ENCODE data around the gene SEMA5A. TPM values are rescaled to one million over a fixed set of nuclear protein-coding genes. Genes with fewer than 3 reads are reported as not detected.

SEMA5A gene
- polyA plus RNA-seq, 3 donors, result not detected

DNA sequence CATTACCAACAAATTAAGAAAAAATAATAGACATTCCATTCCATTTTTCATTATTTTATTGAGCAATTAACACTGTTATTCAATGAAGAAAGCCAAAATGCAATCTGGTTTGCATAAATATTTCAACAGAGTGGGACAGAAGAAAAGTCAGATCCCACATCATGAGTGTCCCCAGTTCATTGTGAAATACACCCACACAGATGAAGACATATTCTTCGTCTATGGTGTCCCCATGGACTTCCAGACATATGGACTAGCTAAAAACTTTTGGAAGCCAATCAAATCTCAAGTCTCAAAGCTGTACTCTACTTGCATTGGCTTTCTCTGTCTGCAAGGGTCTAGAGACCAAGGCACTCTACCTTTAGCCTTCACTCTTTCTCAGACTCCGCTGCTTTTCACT lies 194.3 kb downstream of the SEMA5A start:
- H3K36me3 ChIP-seq (replicated peaks in 1 of 2; ENCODE audit: control insufficient read depth in 1 of 2, insufficient read depth in 2 of 2, low read length in 2 of 2), result no peaks in the 10 kb centered on the region
- intact Hi-C loops (cut with micrococcal nuclease), result no loop called here
- H3K9ac ChIP-seq (ENCODE audit: insufficient read depth, low read length, poor library complexity, severe bottlenecking), result no peak overlapping the region
- TF ChIP-seq CTCF (IDR thresholded peaks at IDR 0.05), result no peak
- WGBS (ENCODE audit: insufficient coverage), result 94% methylated on average over 2 of the region's 2 CpGs
- no peaks in the 10 kb centered on the region for H3K27me3 ChIP-seq (ENCODE audit: control insufficient read depth in 2 of 2, insufficient read depth in 2 of 2, low read length in 2 of 2)
- no peak for DNase-seq
- H3K4me2 ChIP-seq (replicated peaks; ENCODE audit: extremely low read depth, low read length, poor library complexity, severe bottlenecking), result no peak overlapping the region
- peaks cover 0 to 4% (median 2%) of the 10 kb centered on the region in 7 donors for H3K9me3 Mint-ChIP-seq
- H4K20me1 ChIP-seq (ENCODE audit: insufficient read depth, low read length), result no peaks in the 10 kb centered on the region
- H3K9me3 ChIP-seq (replicated peaks in 1 of 2; ENCODE audit: control insufficient read depth in 1 of 2, insufficient read depth in 1 of 2, low read length in 2 of 2), result no peaks in the 10 kb centered on the region
- peaks cover 0 to 3% (median 2%) of the 10 kb centered on the region in 3 donors for H3K27me3 Mint-ChIP-seq (ENCODE audit: low read depth in 3 of 3)
- no peaks in the 10 kb centered on the region for H3K4me1 Mint-ChIP-seq
- no peak overlapping the region for H3K4me3 ChIP-seq (replicated peaks in 1 of 3; ENCODE audit: low read depth in 2 of 3, low read length in 3 of 3)
- no peaks in the 10 kb centered on the region for H3K79me2 ChIP-seq (ENCODE audit: insufficient read depth, low read length)
- no peak overlapping the region for H2AFZ ChIP-seq (ENCODE audit: insufficient read depth, low read depth, low read length, poor library complexity, severe bottlenecking)
- H3K27ac Mint-ChIP-seq, result no peak overlapping the region
- no peak overlapping the region for H3K4me3 Mint-ChIP-seq
- no peaks in the 10 kb centered on the region for H3K4me1 ChIP-seq (ENCODE audit: control insufficient read depth in 1 of 2, insufficient read depth in 2 of 2, low read length in 2 of 2)
- H3K36me3 Mint-ChIP-seq, result no peaks in the 10 kb centered on the region
- no peak overlapping the region for H3K27ac ChIP-seq (ENCODE audit: low read depth in 1 of 2, low read length in 2 of 2)

DNA sequence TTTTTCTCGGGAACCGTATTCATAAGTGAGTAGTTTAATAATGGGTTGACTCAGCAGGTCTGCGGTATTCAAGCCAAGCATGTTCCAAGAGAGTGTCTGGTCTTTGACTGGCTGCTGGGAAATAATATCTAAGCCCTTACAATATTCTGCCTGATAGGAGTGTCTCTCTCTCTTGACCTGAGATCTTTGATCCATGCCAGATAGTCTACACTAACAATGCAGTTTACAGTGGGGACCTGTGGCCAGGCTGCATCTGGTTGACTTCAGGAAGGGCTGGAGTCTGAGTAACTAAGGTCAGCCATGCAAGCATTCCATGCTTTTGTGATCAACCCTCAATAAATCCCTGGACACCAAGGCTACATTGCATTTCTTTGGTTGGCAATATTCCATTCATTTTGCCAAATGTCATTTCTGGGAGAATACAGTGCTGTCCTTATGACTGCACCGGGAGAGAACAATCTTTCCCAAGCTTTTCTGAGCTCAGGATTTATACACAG lies 195.5 kb downstream of the SEMA5A start:
- Mint-ChIP-seq H3K4me3 (no peak overlapping the region), H3K36me3 (no peaks in the 10 kb centered on the region), H3K9me3 (peaks cover 0 to 8% (median 4%) of the 10 kb centered on the region in 7 donors), H3K27me3 (ENCODE audit: low read depth in 3 of 3) (peaks cover 0 to 3% (median 2%) of the 10 kb centered on the region in 3 donors), H3K27ac (no peak overlapping the region), H3K4me1 (no peaks in the 10 kb centered on the region)
- Histone ChIP-seq H2AFZ (ENCODE audit: insufficient read depth, low read depth, low read length, poor library complexity, severe bottlenecking) (no peak overlapping the region), H3K79me2 (ENCODE audit: insufficient read depth, low read length) (no peaks in the 10 kb centered on the region), H3K4me2 (replicated peaks; ENCODE audit: extremely low read depth, low read length, poor library complexity, severe bottlenecking) (no peak overlapping the region), H3K4me3 (replicated peaks in 1 of 3; ENCODE audit: low read depth in 2 of 3, low read length in 3 of 3) (no peak overlapping the region), H3K4me1 (ENCODE audit: control insufficient read depth in 1 of 2, insufficient read depth in 2 of 2, low read length in 2 of 2) (no peaks in the 10 kb centered on the region), H3K9me3 (replicated peaks in 1 of 2; ENCODE audit: control insufficient read depth in 1 of 2, insufficient read depth in 1 of 2, low read length in 2 of 2) (no peaks in the 10 kb centered on the region), H3K9ac (ENCODE audit: insufficient read depth, low read length, poor library complexity, severe bottlenecking) (no peak overlapping the region), H4K20me1 (ENCODE audit: insufficient read depth, low read length) (no peaks in the 10 kb centered on the region), H3K27ac (ENCODE audit: low read depth in 1 of 2, low read length in 2 of 2) (no peak overlapping the region), H3K36me3 (replicated peaks in 1 of 2; ENCODE audit: control insufficient read depth in 1 of 2, insufficient read depth in 2 of 2, low read length in 2 of 2) (no peaks in the 10 kb centered on the region), H3K27me3 (ENCODE audit: control insufficient read depth in 2 of 2, insufficient read depth in 2 of 2, low read length in 2 of 2) (no peaks in the 10 kb centered on the region)
- 50% methylated on average over 2 of the region's 4 CpGs for WGBS (ENCODE audit: insufficient coverage)
- intact Hi-C loops (cut with micrococcal nuclease), result no loop called here
- DNase-seq, result no peak
- no peak for TF ChIP-seq CTCF (IDR thresholded peaks at IDR 0.05)
